ENCODE data around the gene LPCAT4.
A peak's percentile ranks its signal among the peaks of the same experiment; 100 is the strongest.

Gene LPCAT4

GRCh38 chr15:34358948-34359347 lies 8.0 kb downstream of the LPCAT4 start:
- no peak for ATAC-seq
- no peak for TF ChIP-seq CSDC2 (CRISPR knock-in tag; IDR thresholded peaks at IDR 0.05)
- no peak for TF ChIP-seq ESRRG (CRISPR knock-in tag; IDR thresholded peaks at IDR 0.05)
- TF ChIP-seq ZNF565 (CRISPR knock-in tag; conservative IDR thresholded peaks at IDR 0.05; ENCODE audit: low read depth), result no peak
- TF ChIP-seq CSRNP3 (CRISPR knock-in tag; IDR thresholded peaks at IDR 0.05), result no peak
- no peak for TF ChIP-seq ZC3H10 (CRISPR knock-in tag; IDR thresholded peaks at IDR 0.05)
- no peak for TF ChIP-seq GLIS3 (CRISPR knock-in tag; IDR thresholded peaks at IDR 0.05)
- no peak for TF ChIP-seq ARNTL (CRISPR knock-in tag; IDR thresholded peaks at IDR 0.05; ENCODE audit: borderline replicate concordance, low read depth)
- no peak for TF ChIP-seq POU6F1 (CRISPR knock-in tag; IDR thresholded peaks at IDR 0.05; ENCODE audit: borderline replicate concordance, low read depth)

GRCh38 chr15:34358367-34358766 lies 8.6 kb downstream of the LPCAT4 start:
- peak; percentile 67 for ATAC-seq
- no peak for TF ChIP-seq OSR1 (CRISPR knock-in tag; IDR thresholded peaks at IDR 0.05)
- no peak for TF ChIP-seq PPARA (CRISPR knock-in tag; IDR thresholded peaks at IDR 0.05; ENCODE audit: borderline replicate concordance)
- no peak for TF ChIP-seq TSHZ2 (CRISPR knock-in tag; IDR thresholded peaks at IDR 0.05)
- TF ChIP-seq SNAI2 (CRISPR knock-in tag; IDR thresholded peaks at IDR 0.05), result no peak
- no peak for TF ChIP-seq ZC3H10 (CRISPR knock-in tag; IDR thresholded peaks at IDR 0.05)
- no peak for TF ChIP-seq ZNF565 (CRISPR knock-in tag; conservative IDR thresholded peaks at IDR 0.05; ENCODE audit: low read depth)
- no peak for TF ChIP-seq POU6F1 (CRISPR knock-in tag; IDR thresholded peaks at IDR 0.05; ENCODE audit: borderline replicate concordance, low read depth)

GRCh38 chr15:34357653-34358052 lies 9.3 kb downstream of the LPCAT4 start:
- TF ChIP-seq ZFP30 (CRISPR knock-in tag; IDR thresholded peaks at IDR 0.05), result no peak
- no peak for TF ChIP-seq PATZ1 (CRISPR knock-in tag; IDR thresholded peaks at IDR 0.05; ENCODE audit: borderline replicate concordance)
- no peak for TF ChIP-seq ISL1 (CRISPR knock-in tag; IDR thresholded peaks at IDR 0.05)
- no peak for TF ChIP-seq BACH2 (CRISPR knock-in tag; IDR thresholded peaks at IDR 0.05; ENCODE audit: borderline replicate concordance)
- TF ChIP-seq GLIS3 (CRISPR knock-in tag; IDR thresholded peaks at IDR 0.05), result no peak
- TF ChIP-seq PPARA (CRISPR knock-in tag; IDR thresholded peaks at IDR 0.05; ENCODE audit: borderline replicate concordance), result no peak
- TF ChIP-seq ZFP3 (CRISPR knock-in tag; IDR thresholded peaks at IDR 0.05), result no peak
- TF ChIP-seq SNAI2 (CRISPR knock-in tag; IDR thresholded peaks at IDR 0.05), result no peak
- TF ChIP-seq POU6F1 (CRISPR knock-in tag; IDR thresholded peaks at IDR 0.05; ENCODE audit: borderline replicate concordance, low read depth), result no peak
- no peak for TF ChIP-seq RARB (CRISPR knock-in tag; IDR thresholded peaks at IDR 0.05)
- TF ChIP-seq ESRRG (CRISPR knock-in tag; IDR thresholded peaks at IDR 0.05), result no peak
- TF ChIP-seq ZNF8 (CRISPR knock-in tag; IDR thresholded peaks at IDR 0.05), result no peak
- no peak for TF ChIP-seq OSR1 (CRISPR knock-in tag; IDR thresholded peaks at IDR 0.05)
- no peak for TF ChIP-seq ZC3H10 (CRISPR knock-in tag; IDR thresholded peaks at IDR 0.05)
- TF ChIP-seq TCF4 (CRISPR knock-in tag; IDR thresholded peaks at IDR 0.05; ENCODE audit: borderline replicate concordance), result no peak
- no peak for TF ChIP-seq TOX (CRISPR knock-in tag; IDR thresholded peaks at IDR 0.05; ENCODE audit: borderline replicate concordance)
- no peak for TF ChIP-seq CSDC2 (CRISPR knock-in tag; IDR thresholded peaks at IDR 0.05)
- TF ChIP-seq ARNTL (CRISPR knock-in tag; IDR thresholded peaks at IDR 0.05; ENCODE audit: borderline replicate concordance, low read depth), result no peak
- no peak for TF ChIP-seq CSRNP3 (CRISPR knock-in tag; IDR thresholded peaks at IDR 0.05)
- no peak for ATAC-seq

Measured in SK-N-SH treated with all-trans-retinoic acid at 6 μM for 48 hours (cell line).